IPS-NIHi11 (cell line): ENCODE results near the gene TSTD1.
A peak's percentile ranks its signal among the peaks of the same experiment; 100 is the strongest.

Experiments
- DNase-seq: peaks from one replicate; pipeline ENCODE4 v3.0.0; 2012; ENCODE audit warnings: mixed read lengths, low spot score

The TSTD1 gene

DNA sequence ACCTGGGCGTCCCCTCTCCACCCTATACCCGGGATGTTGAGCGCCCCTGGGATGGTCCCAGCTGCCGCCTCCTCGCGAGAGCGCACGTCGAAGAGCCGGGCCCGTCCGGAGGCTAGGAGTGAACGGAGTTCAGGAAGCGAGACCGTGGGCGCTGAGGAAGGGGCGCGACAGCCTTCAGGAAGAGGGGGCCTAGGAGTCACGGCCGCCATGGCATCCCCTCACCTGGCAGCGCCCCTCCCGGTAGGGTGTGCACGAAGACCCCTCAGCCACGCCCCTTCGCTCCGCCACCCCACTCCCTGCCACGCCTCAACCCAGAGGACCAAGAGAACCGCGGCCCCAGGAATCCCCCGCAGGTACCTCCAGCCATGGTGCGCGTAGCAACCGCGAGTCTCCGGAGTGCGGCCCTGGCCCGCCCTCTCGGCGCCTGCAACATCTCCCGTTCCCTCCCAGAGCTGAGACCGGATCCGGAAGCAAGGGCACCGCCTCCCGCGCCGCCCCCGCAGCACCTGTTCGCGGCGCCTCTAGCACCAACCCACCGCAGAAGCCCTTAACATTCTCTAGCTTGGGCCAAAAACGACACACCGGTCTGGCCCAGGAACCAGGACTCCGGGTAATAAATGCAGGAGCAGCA is at the start of gene TSTD1:
TSTD1 (minus strand) TSS at position 442 of the 631 bp plus-strand sequence; CDS start at position 367, 75 bp downstream.
- DNase-seq: peak; percentile 83

GRCh38 chr1:161086457-161086856 is 47.7 kb upstream of the TSTD1 start:
- no peak for DNase-seq

DNA sequence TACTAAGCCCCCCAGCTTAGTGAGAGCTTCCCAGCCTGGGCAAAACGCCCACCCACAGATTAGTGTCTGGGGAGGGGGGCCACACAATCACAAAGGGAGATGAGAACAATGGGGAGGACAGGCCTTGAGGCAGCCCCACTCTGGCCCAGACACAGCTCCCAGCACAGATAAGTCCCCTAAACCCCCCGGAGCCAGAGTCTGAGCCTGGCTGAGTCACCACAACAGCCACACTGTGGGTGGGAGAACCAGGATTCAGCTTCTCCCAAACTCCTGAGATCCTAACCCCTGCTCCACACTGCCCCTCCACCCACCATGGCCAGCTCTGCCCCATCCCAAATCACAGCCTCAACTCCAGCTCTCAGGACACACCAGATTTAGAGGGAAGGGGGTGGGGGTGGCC is 46.4 kb upstream of the TSTD1 start:
- no peak for DNase-seq

DNA sequence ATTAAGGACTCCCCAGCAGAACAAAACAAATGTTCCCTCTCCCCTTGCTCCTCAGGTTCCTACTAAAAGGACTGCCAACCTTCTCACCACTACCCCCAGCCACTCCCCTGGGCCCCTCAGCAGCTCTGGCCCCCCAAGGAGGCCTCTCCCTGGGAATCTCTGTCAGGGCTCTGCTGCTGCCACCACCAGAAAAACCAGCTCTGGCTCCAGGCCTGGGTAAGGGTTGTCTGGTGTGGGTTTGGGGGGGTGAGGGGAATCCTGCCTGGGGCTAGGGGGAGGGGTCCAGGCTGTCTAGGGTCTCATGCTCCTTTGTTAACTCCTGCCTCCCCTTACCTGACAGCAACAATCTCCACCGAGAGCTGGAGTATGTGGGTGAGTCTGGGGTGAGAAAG is 45.8 kb upstream of the TSTD1 start:
- DNase-seq: no peak

- DNase-seq: no peak
These were observed 45.2 kb upstream of the TSTD1 start for GRCh38 chr1:161083748-161084596.

DNA sequence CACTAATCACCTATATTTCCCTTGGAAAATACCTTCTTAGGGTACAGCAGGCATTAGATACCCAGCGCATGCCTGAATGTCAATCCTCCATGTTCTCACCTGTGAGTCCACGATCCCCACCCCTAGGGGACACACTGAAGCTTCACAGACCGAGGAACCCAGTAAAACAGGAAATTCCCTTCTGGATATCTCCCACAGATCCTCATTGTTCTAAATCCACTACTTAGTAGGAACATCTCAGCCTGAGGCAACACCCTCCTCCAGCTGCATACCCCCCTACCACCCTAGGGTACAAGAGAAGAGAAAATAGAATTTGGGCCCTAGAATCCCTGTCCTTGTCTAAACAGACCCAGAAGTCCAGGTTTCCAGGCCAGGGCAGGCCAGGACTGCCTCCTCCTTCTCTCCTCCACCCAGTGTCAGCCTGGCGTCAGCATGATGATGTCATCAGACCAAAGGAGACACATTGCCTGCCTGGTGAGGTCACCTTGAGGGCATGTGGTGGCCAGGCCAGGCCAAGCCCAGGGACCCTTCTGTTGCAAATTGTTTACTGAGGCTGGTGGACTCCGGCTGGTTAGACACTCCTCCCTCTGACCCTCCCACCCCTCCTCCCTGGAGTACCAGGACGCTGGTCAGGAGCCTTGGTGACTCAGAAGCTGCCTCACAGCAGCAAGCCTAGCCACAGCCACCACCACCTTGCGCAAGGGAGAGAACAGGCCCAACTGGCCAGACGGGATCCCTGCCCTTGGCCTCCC is 44.4 kb upstream of the TSTD1 start:
- peak; percentile 70 for DNase-seq

- no peak for DNase-seq
These were observed 43.7 kb upstream of the TSTD1 start for GRCh38 chr1:161082483-161082882.

- no peak for DNase-seq
These were observed 42.8 kb upstream of the TSTD1 start for GRCh38 chr1:161081519-161081918.

DNA sequence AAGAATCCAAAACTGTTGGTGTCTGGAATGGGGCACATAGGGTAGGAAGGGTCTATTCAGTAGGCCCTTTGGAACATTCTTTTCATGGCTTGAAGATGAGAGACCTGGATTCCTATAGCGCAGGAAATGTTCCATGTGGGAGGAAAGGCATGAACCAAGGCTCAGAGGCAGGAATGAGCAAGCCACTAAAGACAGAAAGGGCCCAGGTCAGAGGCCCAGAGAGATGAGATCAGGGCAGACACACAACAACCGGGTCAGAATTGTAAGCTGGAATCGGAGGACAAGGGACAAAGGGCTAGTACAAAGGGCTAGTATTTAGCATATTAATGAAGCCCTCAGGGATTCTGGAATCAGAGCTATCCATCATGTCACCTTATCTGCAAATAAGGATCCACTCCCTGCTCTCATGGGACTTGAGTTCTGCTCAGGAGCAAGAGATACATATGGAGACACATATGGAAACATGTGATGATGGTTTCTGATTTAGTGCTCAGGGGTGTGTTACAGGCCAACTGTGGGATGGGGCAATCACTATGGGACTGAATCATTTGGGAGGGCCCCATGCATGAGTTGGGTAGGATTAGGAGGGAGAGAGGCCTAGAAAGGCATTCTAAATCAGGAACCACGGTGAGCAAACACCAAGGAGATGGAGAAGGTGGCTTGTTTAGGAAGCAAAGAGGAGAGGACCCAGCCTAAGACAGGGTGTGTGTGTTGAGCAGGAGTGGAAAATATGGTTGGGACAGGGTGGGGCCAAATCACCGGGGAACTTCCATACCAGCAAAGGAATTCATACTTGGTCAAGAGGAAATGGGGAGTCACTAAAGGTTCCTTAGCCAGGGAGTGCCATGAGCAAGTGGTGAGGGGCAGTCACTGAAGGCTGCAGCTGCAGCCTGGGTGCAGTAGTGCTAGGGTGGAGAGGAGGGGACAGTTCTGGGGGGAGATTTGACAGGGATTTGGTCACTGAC is 42.0 kb upstream of the TSTD1 start:
- no peak for DNase-seq

DNA sequence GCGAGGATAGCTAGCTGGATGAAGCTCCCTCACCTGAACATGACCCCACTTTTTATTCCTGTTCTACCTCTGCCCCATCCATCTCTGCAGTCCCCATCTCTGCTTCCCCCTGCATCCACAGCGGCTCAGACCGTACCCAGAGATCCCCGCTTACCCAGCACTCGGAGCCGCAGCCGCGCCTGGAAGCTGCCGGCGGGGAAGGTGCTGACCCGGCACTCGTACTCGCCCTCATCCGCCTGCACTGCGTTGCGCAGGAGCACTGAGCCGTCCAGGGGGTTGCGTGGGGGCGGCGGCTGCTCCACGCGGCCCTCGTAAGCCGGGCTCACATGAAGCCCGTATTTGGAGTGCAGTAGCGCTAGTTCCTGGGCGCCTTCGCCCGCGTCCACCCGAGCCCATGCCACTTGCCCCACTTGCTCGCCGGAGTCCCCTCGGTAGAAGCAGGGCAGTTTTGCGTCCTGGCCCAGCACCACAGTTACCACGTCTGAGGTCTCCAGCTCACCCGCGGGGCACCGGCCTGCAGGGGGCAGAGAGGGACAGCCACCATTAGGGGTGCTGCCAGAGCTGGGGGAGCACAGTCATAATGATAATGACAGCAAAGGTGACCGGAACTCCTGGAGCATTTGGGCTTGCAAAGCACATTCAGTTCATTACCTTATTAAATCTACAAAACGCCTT is 40.8 kb upstream of the TSTD1 start:
- no peak for DNase-seq

DNA sequence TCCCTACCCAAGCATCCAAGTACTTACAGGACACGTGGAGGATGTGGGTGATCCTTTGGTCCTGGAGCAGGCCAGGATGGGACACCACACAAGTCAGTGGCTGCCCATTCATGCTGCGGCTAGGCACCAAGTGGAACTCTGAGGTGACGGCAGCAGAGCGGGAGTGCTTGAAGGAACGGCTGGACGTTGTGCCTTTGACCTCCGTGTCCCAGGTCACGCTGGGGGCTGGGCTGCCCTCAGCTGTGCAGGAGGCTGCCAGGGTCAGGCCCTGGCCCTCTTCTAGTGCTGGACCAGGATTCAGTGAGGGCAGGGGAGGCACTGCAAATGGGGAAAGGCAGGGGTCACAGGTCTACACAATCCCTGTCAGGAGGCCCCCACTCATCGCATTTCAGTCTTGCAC is 38.7 kb upstream of the TSTD1 start:
- no peak for DNase-seq

DNA sequence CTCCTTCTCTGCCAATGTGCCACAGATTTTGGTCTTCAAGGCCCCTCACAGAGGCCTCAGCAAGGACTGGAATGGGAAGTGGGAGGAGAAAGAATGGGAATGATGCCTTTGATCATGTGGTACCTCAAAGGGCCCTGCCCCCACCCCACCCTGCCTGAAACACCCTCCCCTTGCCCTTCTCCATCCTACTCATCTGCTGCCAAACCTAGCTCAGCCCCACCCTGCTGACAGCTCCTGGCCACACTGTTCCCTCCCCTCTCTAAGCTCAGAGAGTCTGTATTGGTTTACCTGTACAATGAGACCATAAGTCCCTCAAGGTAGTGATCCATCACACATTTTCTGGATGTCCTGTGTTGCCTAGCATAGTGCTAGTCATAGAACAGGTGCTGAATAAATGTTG is 37.6 kb upstream of the TSTD1 start:
- no peak for DNase-seq

DNA sequence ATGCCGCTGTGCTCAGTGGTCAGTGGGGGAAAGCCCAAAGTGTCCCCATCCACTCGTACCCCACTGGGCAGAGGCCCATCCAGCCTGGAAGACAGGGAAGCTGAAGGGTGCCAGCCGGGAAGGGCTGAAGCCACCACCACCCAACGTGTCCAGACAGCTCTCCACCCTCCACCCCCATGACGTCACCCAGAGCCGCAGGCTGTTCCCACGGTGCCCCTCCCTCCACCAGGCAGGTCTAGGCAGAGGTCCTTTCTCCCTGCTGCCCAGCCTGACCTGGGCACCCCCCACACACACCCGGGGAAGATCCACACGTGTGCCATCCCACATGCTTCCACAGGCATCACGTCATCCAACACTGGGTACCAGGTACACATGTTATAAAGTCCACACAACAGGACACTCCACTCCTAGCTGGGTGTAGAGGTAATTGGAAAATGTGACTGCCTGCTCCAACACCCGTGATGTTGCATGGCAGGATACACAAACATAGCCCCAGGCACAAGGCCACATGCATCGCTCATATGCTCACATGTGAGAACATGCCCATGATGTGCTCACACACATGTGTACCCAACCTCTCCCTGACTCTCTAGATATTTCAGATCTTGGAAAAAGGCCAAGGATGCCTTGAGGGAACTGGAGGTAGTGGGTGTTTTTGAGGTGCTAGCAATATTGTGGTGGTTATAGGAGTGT is 36.1 kb upstream of the TSTD1 start:
- DNase-seq: no peak

DNA sequence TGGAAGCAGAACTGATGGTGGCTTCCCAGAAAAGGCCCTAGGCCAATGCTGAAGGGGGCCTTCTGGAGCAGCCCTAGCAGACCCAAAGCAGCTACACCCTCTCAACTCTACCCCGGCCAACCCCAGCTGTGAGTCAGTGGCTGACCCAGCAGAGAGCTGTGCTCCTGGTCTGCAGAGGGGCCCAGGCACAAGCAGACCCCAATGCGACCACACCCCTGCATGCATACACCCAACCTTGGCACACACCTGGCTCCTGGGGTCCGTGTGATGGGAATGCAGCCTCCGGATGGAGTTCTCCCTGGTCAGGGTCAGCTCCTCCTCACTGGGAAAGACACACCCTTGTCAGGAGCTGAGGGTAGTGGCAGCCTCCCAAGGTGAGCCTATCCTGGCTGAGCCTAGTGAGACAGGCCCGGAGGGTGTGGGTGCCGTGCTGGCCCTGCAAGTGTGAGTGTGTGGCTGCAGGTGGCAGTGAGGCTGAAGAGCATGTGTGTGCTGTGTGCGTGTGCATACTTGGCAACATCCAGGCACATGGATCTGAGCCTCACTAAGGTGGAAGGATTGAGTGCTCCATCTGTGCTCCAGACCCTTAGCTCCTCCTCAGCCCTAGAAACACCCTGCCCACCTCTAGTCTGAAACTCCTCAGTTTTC is 34.8 kb upstream of the TSTD1 start:
- no peak for DNase-seq

GRCh38 chr1:161072751-161073449 is 34.1 kb upstream of the TSTD1 start:
- no peak for DNase-seq

DNA sequence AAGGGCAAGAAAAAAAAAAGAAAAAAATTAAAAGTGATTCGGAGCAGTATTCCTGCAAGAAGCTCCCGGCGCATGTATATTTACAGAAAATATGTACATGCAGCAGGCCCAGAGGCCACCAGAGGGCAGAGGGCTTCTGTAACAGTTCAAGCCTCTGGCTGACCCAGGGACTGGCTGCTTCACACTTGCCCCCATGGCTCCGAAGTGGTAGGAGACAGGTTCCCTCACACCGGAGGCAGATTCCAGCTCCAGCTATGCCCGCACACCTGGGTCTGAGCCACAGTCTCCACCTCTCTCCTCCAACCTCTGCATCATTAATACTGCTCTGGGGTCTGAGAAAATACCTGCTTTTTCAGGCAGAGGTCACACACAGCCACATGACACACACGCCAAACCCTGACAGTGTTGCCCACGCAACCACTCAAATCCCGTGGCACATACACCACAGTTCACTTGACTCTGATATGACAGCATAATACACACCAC is 33.2 kb upstream of the TSTD1 start:
- peak; percentile 82 for DNase-seq

- no peak for DNase-seq
These were observed 32.0 kb upstream of the TSTD1 start for GRCh38 chr1:161070761-161071160.

DNA sequence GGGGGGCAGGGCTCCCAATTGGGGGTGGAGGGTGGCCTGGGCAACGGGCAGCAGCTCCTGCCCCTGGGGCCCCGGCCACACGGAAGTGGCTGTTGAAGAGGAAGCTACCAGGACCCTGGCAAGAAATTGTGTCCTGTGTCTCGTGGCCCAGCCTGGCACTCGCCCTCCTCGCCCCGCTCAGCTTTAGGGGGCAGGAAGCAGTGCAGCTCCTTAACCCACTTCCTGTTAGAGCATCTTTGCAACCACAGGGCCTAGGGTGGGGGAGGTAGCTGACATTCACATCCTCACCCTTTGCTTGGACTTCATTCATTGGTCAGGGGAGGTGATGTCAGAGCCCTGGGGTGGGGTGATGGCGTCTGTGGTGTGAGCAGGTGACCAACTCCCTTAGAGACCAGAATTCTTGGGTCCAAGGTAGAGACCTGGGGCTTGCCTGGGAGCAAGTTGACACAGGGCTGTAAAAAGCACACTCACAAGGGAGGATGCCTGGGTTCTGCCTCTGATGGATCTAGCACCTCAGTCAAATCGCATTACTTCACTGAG is 31.0 kb upstream of the TSTD1 start, which contains the start of gene ARHGAP30:
ARHGAP30 (minus strand) TSS at position 161 of the 540 bp plus-strand sequence. CDS start 267 bp downstream, outside the sequence.
- no peak for DNase-seq

DNA sequence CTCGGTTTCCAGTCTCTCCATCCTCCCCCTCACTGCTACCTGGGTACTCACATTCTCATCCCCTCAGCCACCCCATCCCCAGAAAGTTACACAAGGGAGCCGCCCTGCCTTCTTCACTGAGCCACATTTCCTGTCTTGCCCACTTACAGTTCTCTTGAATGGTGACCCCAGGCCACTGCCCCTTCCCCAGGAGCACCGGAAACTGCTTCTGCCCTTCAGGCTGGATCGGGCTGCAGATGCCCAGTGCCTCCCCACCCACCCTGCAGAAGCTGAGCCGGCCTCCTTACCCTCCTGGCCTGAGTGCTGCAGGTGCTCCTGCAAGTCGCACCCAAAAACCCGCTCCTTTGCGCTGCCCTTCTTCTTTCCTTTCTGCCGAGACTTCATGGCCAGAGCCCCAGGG is 30.5 kb upstream of the TSTD1 start:
- DNase-seq: no peak
